GM12801 (cell line): Measurements from ENCODE around the gene NXPH3.

Source experiments
- TF ChIP-seq, protein P1 (sequence below): IDR thresholded peaks from one replicate; pipeline ENCODE4 v1.5.1; 2011; ENCODE audit warnings: control low read depth; ENCODE audit not compliant: insufficient read length; ENCODE audit errors: extremely low read depth

NXPH3 gene

DNA sequence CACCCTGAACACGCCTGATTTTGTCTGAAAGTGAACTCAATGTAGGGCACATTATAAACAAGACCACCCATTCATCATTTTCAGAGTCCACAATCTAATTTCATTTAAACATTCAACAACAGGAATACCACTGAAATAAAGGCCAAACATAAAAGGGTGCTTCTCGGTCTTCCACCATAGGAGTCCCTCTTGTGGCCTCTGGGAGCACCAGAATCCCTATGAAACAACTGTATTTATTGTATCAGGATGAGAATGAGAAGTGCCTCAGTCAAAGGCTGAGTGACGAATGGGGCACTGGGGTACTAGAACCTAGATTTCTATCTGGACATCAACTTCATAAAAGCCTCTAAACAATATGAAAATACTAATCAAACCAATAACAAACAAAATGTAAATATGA lies 40.4 kb downstream of the NXPH3 start:
- TF ChIP-seq, protein P1, sequence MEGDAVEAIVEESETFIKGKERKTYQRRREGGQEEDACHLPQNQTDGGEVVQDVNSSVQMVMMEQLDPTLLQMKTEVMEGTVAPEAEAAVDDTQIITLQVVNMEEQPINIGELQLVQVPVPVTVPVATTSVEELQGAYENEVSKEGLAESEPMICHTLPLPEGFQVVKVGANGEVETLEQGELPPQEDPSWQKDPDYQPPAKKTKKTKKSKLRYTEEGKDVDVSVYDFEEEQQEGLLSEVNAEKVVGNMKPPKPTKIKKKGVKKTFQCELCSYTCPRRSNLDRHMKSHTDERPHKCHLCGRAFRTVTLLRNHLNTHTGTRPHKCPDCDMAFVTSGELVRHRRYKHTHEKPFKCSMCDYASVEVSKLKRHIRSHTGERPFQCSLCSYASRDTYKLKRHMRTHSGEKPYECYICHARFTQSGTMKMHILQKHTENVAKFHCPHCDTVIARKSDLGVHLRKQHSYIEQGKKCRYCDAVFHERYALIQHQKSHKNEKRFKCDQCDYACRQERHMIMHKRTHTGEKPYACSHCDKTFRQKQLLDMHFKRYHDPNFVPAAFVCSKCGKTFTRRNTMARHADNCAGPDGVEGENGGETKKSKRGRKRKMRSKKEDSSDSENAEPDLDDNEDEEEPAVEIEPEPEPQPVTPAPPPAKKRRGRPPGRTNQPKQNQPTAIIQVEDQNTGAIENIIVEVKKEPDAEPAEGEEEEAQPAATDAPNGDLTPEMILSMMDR: no peak

DNA sequence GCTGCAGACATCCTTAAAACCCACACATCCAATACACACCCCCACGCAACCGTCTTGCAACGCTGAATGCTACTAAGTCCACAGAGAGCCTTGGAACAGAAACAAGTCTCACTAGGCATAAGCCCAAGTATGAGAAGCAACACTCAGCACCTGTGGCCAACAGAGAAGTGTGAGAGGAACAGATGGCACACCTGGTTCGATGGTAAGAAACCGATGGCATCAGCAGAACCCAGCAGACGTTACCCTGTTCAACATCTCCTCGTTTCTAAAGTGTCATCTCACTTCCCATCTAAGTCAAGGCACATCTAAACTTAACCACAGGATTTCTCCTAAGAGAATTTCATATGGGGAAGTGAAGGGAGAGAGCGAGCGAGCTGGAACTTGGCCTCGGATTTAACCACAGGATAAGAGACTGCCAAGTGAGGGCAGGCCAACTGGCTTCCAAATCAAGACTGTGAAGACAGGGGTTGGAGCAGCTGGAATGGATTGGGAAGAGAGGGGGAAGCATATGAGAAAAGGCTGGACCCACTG lies 41.0 kb downstream of the NXPH3 start:
- TF ChIP-seq, protein P1: no peak

DNA sequence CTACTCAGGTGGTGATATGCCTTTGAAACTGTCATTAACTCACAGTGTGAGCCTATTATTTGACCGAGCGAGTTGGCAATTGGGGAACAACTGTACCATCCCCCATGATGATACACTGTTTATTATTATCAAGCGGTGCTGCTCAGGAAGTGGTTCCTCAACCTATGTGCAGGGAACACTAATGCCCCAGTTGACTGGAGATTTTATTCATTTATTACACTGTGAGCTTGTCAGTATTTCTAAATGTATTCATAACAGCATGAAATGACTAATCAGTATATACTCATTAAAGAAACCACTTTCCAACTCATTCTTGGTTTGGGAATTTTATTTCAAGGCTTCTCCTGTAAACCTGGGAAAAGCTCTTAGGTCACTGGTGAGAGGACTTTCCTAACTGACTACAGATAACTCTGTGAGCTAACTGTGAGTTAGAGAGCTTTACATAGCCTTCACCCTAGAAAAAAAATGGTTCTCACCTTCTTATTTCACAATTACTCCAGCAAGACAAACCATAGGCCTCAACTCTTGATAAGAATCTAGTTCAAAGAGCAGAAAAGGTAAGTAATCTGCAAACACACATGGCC lies 42.4 kb downstream of the NXPH3 start:
- TF ChIP-seq, protein P1: no peak

DNA sequence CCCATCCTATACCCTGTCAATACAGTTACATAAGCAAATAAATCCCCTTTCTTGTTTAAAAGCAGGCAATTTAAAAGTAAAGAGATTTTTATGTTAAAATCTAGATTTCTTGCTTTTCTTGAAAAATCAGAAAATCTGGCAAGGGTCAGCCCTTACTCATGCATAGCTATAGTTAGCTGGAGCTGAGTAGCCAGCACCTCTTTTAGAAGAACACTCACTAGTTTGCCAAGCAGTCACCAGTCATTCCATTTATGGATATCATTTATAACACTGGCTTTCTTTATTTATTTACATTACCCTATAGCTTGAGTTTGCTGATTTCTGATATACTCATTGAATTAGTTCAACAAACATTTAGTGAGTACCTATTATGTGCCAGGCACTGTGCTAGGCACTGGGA lies 45.7 kb downstream of the NXPH3 start:
- TF ChIP-seq, protein P1: no peak

DNA sequence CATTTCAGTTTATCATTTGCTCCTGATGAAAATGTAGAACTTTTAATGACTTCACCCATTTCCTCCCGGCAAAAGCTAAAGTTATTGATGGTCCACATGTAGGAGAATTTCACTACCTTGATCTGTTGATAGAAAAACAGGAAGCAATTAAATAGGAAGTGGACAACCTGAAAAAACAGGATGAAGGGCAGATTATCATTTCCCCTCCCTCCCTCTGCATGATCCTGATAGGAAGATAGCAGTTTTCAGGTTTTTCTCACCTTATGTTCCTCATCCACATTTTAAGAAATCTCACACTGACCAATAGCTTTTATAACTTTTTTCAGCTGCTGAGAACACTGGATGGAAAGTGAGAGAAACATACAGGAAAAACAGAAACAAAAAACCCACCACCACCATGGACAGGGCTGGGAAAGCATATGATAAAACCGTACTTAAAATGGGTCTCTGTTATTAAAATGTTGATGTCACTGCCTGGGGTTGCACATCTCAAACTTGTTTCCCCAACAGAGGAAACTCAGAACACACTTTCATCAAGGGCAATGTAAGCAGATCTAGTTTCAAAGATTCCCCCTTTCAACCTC lies 46.4 kb downstream of the NXPH3 start:
- TF ChIP-seq, protein P1: no peak

DNA sequence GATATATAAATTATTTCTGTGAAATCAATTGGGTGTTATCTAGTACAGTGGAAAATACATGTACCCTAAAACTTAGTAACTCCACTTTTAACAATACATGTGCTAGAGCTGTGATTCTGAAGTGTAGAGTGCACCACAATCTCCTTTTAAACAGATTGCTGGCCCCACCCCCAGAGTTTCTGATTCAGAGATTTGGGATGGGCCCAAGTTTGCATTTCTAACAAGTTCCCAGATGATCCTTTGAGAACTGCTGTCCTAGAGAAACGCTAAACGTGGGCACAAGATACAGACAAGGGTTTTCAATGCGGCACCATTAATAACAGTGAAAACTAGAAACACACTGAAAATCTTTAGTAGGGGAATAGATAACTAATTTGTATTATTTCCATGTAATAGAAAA lies 49.2 kb downstream of the NXPH3 start:
- TF ChIP-seq, protein P1: no peak

DNA sequence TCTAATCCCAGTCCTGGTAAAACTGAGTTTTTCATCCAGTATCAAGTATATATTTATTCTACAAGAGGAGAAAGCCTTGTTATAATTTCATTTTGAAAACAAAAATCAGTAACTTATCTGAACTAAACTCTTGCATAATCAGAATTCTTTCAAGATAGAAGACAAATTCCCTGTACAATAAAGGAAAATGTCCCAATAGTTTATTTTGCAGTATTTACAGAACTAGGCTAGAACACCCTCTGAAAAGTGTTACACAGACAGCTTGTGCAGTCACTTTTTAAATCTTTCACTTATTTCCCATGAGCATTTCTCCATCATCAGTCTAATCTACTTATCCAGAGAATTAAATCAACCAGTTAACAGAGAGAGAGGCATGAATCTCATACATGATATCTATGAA lies 53.8 kb downstream of the NXPH3 start:
- TF ChIP-seq, protein P1: no peak
